HG03457 (cell line): ENCODE data around the gene ACAD8.
A peak's percentile ranks its signal among the peaks of the same experiment; 100 is the strongest.
"Not testable (repeated sequence)": the region's sequence is repeated elsewhere in the genome, so short reads cannot be mapped to it uniquely, and the experiment has no call there.

Experiments used
- ATAC-seq: cut with Tn5 transposase; IDR thresholded peaks from one replicate; pipeline ENCODE4 v1.9.1; 2021; ENCODE audit warnings: moderate number of reproducible peaks; ENCODE audit not compliant: unreplicated experiment

The ACAD8 gene

GRCh38 chr11:134238956-134239355 lies 14.4 kb upstream of the ACAD8 start:
- no peak for ATAC-seq

DNA sequence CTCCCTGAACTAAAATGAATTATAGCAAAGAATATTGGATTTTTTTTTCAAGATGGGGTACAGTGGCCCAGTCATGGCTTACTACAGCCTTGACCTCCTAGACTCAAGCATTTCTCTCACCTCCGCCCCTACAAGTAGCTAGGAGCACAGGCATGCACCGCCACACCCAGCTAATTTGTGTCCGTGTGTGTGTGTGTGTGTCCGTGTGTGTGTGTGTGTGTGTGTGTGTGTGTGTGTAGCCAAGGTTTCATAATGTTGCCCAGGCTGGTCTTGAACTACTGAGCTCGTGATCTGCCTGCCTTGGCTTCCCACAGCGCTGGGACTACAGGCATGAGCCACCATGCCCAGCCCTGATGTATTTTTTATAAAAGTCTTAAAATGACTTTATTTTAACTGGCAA lies 12.8 kb upstream of the ACAD8 start:
- no peak for ATAC-seq

DNA sequence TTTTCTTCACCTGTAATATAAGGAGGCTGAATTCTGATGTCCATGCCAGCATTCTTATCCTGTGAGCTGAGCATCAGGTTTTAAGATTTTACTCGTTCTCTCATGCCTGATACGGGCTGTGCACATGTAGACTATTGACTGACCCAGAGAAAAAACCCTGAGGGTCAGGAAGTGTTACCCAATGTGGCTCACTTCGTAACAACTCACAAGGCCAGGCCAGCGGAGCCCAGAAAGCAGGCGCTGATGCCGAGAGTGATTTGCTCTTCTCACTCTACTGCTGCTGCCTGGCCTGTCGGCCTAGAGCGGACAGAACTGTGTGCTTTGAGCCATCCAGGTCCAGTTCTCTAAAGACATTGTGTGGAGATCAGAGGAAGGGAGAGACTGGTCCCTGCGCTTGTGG lies 11.0 kb upstream of the ACAD8 start:
- ATAC-seq: no peak

- no peak for ATAC-seq
Observed at GRCh38 chr11:134243913-134244312, 9.5 kb upstream of the ACAD8 start.

GRCh38 chr11:134244593-134244992 lies 8.8 kb upstream of the ACAD8 start:
- ATAC-seq: no peak

GRCh38 chr11:134245434-134245833 lies 7.9 kb upstream of the ACAD8 start:
- ATAC-seq: no peak

- ATAC-seq: no peak
Observed at GRCh38 chr11:134246100-134246499, 7.3 kb upstream of the ACAD8 start.

GRCh38 chr11:134246678-134247077 lies 6.7 kb upstream of the ACAD8 start:
- ATAC-seq: no peak

DNA sequence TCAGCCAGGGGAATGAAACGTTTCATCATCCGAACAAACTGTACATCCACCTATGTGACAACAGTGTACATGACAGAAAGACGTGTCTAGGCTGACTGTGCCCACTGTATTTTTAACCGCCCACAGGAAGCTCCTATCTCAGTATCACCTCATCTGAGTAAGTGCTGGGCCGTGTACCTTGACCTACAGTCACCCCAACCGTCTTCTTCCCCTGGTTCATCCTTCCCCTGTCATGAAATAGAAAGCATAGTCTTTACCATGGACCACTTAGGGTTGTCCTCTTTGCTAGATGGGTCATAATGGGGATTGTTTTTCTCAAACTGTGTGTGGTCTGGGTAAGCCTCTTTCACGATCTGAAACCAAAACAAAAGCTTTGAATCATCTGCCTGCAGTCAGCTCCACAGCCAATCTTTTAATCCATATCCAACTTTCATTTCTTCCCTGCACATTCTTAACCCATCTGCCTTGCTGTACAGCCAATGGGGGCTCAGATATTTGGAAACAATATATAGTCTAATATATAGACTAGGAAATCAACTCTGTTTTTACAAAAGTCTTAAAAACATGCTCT lies 4.4 kb upstream of the ACAD8 start:
- no peak for ATAC-seq

DNA sequence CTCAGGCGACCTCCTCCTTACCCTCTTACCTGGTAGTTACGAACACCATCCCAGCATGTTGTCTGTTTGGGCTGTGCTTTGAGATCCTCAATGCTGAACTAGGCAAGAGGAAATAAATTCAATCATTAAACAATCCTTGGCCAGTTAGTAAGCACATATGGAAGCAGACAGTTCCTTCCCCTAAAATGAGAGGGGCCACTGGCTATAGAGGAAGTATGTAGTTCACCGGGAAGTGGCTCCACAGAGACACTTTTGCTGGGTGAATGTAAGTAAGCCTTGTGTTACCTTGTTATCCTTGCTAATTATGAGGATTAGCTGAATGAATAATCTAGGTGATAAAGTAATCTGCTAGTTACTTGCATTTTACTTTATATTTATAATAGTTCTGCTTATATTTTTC lies 3.1 kb upstream of the ACAD8 start:
- no peak for ATAC-seq

DNA sequence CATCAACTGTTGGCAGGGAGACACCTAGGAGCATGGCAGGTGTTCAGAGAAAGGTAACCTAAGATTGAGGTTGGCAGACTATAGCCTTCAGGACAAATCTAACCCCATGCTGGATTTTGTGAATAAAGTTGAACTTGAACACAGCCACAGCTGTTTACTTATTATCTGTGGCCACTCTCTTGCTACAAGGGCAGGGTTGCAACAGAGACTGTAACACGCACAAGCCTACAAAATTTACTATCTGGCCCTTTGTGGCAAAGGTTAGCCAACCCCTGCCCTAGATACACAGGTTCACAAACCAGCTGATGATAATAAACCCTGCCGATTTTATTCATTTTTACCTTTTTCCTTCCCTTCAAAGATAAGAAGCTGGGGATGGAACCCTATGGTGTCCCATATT lies 2.7 kb upstream of the ACAD8 start:
- ATAC-seq: no peak

GRCh38 chr11:134252346-134253187 lies 801 bp upstream of the ACAD8 start:
- ATAC-seq: peak; percentile 18

DNA sequence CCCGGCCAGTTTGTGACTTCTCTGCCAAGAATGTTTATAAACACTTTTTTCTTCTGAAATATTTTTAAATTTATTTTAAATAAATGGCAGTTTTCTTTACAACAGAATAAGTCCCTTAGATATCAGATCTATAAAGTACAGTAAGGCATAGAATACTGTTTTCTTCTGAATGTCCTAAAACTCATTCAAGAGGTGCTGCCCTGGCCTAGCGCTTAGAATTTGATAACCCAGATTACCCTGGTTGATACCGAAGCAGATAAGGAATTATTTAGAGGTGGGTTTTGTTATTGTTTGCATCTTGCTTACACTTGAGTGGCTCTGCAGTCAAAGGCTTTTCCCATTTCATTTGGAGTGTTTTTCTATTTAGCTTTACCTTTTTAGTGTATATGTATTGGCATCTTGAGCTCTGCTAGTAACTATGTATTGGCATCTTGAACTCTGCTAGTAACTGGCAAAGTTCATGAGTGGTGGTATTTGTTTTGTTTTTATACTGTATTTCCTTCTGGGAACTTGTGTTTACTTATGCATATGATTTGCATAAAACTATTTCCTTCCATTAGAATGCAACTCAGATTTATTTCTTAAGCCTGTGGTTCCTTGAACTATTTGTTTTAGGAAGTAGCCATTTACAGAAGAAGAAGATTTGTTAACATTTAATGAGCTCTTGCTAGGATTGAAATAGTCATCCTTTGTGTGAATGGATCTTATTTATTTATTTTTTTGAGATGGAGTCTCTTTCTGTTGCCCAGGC lies 1.2 kb downstream of the ACAD8 start:
- no peak for ATAC-seq

- ATAC-seq: not testable (repeated sequence)
Observed at GRCh38 chr11:134255184-134255561, 1.8 kb downstream of the ACAD8 start.

DNA sequence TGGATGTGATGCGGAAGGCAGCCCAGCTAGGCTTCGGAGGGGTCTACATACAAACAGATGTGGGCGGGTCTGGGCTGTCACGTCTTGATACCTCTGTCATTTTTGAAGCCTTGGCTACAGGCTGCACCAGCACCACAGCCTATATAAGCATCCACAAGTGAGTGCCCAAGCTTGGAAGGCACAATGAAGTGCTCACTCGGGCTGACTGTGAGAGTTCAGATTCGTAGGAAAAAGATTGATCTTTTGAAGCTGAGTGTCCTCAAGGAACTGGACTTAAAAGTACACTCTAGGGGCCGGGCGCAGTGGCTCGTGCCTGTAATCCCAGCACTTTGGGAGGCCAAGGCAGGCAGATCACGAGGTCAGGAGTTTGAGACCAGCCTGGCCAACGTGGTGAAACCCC lies 3.7 kb downstream of the ACAD8 start:
- no peak for ATAC-seq

GRCh38 chr11:134258577-134258976 lies 5.2 kb downstream of the ACAD8 start:
- no peak for ATAC-seq

GRCh38 chr11:134260503-134260902 lies 7.1 kb downstream of the ACAD8 start:
- ATAC-seq: no peak

DNA sequence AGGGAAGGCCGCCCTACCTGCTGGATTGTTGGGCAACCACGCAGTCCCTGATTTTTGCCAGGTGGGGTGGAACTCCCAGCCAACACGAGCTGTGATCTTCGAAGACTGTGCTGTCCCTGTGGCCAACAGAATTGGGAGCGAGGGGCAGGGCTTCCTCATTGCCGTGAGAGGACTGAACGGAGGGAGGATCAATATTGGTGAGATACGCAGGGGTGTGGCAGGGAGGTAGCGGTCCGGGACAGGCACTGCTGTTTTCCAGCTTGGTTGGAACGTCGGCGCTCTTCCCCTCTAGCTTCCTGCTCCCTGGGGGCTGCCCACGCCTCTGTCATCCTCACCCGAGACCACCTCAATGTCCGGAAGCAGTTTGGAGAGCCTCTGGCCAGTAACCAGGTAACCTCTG lies 7.6 kb downstream of the ACAD8 start:
- ATAC-seq: no peak

DNA sequence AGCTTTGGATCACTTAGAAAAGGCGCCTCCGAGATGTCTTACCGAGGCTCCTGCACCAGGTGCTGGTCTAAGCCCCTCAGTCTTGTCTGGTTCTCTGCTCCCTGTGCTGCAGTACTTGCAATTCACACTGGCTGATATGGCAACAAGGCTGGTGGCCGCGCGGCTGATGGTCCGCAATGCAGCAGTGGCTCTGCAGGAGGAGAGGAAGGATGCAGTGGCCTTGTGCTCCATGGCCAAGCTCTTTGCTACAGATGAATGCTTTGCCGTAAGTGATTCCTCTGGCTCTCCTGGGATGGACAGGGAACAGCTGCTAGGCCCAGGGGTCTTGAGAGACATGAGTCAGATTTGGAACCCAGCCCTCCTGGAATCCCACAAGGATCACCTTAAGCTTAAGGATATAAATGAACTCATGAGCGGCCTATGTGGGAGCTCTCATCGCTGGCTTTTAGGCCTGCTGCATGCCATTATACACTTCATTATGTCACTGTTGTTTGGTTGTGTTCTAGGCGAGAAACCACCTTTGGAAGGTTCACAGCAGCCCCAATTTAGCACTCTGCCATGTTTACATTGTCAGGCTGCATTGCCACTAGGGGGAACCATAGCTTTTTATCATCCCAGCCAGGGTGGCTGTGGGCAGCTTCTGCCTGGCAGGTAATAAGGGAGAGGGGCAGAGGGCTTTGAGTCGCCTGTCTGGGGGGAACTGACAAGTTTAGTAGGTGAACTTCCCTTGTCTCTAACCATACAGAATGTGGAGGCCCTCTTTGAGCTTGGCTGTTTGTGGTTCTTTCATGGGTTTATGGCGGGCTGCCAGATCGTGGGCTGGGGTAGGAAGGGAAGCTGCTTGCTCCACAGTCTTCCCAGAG lies 8.5 kb downstream of the ACAD8 start:
- no peak for ATAC-seq

DNA sequence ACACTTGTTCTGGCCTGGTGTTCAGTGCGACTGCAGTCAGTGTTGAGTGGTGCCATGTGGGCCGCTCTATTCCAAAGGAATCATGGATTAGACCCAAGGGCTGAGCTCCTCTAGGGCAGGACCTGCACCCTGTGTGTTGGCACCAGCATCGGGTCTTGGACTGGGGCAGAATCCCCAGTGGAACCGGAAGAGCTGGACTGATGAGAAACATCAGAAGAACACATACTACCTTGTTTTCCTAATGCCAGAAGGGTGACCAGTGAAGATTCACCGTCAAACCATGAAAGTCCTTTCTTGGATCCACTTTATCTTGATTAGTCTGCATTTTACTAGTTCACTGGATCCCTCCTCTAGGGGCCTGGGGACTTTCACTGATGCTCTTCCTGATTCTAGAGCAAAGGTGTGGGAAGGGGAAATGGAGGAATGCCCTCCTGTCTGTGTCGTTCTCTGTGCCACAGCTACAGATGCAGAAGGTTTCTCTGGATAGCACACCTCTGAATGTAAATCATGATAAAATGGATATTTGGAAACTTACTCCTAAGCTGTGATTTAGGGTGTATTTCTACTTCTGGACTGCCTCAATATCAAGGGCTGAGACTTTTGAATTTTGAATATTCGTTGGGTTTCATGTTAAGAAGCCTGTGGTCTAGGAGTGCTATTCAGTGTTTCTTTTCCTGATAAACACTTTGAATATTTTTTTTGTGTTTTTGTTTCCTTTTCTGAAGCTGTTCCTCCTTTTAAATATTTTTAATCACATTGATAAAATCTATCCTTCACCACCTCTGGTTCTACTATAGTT lies 11.8 kb downstream of the ACAD8 start:
- ATAC-seq: no peak
